K562 treated with DMSO at 1 percent for 12 hours (cell line): ENCODE results near the gene RWDD4. TPM values are rescaled to one million over a fixed set of nuclear protein-coding genes. Genes with fewer than 3 reads are reported as not detected.

Experiments
- total RNA-seq: library from RNA; unstranded; fragments of 300-600 nt; gene quantifications from 2 replicates; pipeline ENCODE4 v1.2.3, GENCODE V29; 2022; ENCODE audit not compliant: insufficient read depth

RWDD4 gene
- total RNA-seq, result 5.3 and 14.5 TPM in 2 replicates

DNA sequence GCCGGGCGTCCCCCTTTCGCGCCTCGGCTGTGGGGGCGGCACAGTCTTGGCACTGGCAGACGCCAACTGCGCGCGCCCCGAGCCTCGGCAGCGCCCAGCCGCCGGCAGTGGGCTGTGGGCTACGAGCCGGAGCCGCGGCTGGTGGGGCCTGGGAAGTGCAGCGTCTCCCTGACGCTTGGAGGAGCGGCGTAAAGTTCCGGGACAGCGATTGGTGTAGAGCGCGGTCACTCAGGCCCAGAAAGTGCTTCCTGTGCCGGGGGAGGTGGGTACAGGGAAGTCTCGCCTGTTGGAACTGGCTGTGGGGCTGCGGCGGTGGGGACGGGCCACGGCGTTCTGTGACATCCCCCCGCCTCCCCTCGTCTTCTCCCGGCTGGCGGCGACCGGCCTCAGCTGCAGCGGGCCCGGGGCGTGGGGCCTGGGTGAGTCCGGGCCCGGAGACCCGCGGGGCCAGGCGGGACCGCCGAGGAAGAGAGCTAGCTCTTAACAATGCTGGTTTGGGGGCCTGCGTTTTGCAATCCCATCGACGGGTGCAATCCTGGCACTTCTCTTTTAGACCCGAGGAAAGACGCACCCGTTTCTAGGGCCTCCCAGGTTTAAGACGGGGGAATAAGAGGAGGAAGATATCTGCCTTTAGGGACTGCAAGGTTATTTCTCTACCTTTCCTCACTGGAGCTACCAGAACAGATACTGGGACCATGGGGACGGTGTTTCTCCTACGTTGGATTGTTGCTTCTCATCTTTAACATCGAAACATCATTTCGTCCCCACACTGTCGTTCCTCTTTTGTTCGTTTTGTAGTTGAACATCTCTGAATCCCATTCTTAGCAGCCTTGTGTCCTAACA lies at the start of gene RWDD4, which contains the start of gene TRAPPC11:
TSS of gene RWDD4 (minus strand) at position 157 of the 843 bp plus-strand sequence. CDS start 233 bp downstream, outside the sequence.
TSS of gene TRAPPC11 (plus strand) at position 265 of the 843 bp plus-strand sequence. CDS start 4,575 bp downstream, outside the sequence.

Other genes with a start within 250 kb of the RWDD4 start
- 11.1 and 26.0 TPM in 2 replicates for gene CDKN2AIP, start 214.5 kb downstream of the RWDD4 start, total RNA-seq
- 12.5 and 16.1 TPM in 2 replicates for gene ING2, start 154.1 kb downstream of the RWDD4 start, total RNA-seq
- 12.5 and 29.6 TPM in 2 replicates for gene TRAPPC11, start 108 bp upstream of the RWDD4 start, total RNA-seq
- gene STOX2, start 246.1 kb upstream of the RWDD4 start, total RNA-seq, result not detected in 2 replicates